AML-193 (cell line): Measurements from ENCODE around the gene SF3B2.

Experiments used
- DNase-seq, 2 experiments: peaks; one replicate each; lab custom pipeline; 2025; lab: John Stamatoyannopoulos, UW

The SF3B2 gene

DNA sequence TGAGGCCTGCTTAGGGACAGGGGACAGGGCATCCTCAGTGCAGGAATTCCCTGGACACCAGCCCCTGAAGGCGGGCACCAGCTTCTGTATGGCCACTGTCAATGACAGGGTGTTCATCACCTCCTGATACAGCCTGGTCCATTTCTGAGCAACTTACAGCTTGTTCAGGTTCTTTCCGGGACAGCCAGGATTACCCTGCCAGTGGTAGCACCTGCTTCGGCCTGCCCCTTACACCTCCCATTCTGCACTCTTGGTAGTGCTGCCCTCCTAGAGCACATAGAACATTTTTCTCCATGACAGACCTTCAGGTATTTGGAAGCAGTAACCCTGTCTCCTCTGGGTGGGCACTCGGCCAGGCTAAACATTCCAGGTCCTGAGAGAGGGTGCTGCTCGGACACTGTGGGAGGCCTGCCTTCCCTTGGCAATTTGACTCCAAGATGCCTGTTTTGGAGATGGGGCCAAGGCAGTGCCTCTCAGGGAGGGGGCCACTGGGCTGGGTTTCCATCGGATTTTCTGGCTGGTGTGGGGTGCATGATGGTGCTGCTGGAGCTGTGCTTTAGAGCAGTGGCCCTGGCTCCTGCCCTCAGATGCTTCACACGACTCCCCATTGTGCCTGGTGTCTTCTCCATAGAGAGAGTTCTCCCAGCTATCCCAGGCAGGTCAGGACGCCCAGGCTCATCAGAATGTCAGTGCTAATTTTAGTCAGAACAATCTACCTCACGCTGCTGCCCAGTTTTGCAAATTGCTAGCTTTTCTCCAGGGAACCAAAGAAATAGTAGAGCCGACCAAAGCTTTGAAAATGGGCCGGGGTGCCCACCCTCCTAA lies 4.4 kb upstream of the SF3B2 start:
- DNase-seq = no peak

DNA sequence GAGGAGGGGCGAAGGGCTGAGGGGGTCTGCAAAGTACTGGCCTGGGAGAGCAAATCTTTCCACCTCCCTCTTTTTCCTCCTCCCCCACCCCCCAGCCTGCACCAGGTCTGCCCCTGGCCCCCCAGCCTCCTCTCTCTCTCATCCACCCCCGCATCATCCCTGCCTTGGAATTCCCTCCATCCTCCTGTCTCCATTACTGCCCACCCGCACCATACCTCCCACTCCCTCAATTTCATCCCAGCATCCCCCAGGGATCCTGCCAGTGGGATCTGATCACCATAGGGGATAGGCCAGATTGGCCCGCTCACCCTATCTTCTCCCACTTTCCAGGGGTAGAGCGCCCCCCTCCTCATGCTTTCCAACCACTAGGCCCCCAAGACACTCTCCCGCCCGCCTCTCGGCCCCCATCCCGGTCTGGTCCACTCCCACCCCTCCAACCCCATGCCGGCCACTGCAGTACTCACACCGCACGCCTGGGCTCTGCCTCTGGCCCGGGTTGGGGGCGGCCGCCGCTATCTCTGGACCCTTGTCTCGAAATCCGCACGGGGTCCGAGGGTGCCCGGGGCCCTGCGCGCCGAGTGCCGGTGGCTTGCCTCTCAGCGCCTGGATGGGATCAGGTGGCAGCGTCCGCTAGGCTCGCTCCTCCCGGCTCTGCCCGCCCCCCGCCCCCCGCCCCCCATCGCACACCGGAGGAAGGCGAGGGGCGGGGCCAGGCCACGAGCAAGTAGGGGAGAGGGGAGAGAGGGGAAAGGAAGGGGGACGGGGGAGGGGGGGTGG lies 3.4 kb upstream of the SF3B2 start, which contains the start of gene GAL3ST3:
TSS of gene GAL3ST3 (minus strand) at position 615 of the 777 bp plus-strand sequence. CDS start 3,746 bp downstream, outside the sequence.
- DNase-seq = no peak

DNA sequence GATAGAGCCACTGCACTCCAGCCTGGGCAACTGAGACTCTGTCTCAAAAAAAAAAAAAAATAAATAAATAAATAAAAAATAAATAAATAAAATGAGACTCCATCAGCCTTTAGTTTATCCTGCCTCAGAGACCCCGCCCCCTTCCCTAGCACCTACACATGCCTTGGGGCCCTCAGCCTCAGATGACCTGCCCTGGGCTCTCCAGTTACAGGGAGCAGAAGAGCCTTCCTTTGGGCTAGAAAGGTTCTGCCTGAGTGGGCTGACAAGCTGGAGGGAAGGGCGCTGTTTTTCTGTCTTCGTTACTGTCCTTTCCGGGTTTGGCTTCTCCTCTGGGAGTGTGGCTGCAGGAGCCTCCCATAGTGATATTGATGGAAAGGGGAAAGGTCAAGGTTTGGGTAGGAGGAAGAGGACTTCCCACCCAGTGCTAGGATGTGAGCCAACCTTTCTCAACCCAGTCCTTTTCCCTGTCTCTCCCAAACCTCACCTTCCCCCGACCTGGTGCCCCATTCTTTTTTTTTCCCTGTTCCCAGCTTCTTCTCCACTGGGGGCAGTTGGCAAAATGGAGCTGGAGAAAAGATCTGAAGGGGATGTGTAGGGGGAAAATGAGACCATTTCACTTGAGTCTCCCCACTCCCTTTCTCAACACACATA lies 1.5 kb upstream of the SF3B2 start:
- no peak for DNase-seq

DNA sequence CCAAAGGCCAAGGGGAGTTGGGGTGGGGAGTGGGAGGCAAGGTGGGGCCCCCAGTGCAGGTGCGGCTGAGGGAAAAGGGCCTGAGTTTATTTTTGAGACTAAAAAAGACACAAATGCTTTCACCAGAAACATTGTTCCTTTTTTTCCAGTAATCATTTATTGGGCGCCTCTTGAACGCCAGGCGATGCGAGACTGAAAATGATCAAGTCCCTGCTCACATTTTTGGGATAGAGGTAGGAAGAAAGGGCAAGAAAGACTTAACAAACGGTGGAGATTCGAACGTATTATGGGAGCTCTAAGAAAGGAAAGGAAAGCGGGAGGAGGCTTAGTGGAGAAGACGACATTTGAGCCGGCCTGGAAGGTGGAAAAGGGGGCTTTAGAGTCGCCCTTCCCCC lies 796 bp upstream of the SF3B2 start:
- no peak for DNase-seq

DNA sequence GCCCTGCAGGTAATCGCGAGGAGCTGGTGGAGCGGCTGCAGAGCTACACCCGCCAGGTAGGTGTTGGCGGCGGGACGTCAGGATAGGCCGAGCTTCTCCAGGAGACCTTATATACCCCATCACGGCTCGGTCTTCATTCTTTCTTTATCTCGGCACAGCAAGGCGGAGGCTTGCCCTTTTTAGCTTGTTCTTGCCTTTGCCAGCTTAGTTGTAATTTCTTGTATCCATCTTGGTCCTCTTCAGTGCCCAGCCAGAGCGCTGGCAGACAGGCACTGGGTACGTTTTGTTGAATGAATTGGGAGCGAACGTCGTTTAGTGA lies 459 bp downstream of the SF3B2 start:
- DNase-seq = no peak

DNA sequence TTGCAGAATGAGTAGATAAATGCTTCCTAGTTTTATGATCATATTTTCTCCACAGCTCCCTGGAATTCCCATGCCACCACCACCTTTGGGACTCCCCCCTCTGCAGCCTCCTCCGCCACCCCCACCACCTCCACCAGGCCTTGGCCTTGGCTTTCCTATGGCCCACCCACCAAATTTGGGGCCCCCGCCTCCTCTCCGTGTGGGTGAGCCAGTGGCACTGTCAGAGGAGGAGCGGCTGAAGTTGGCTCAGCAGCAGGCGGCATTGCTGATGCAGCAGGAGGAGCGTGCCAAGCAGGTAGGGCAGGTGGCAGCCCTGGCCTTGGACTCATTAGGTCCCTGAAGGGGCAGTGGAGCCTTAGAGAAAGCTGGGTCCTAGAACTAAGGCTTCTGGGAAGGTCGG lies 2.9 kb downstream of the SF3B2 start:
- no peak for DNase-seq

DNA sequence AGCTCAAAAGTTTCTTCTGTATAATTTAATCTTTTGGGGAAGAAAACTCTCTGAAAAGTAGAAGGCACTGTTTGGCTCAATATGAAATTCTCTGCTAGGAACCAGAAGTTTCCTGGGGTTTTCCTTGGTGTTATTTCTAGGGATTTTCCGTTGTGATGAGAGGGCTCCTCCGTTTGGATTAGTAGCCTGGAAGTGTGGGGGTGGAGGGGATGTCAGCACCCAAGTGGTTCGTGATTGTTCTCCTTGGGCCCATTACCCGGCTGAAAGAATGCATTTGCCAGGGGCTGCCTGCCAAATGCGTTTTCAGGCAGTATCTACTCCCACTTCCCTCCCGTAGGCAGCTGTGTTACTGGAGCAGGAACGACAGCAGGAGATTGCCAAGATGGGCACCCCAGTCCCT lies 4.3 kb downstream of the SF3B2 start:
- DNase-seq = no peak

DNA sequence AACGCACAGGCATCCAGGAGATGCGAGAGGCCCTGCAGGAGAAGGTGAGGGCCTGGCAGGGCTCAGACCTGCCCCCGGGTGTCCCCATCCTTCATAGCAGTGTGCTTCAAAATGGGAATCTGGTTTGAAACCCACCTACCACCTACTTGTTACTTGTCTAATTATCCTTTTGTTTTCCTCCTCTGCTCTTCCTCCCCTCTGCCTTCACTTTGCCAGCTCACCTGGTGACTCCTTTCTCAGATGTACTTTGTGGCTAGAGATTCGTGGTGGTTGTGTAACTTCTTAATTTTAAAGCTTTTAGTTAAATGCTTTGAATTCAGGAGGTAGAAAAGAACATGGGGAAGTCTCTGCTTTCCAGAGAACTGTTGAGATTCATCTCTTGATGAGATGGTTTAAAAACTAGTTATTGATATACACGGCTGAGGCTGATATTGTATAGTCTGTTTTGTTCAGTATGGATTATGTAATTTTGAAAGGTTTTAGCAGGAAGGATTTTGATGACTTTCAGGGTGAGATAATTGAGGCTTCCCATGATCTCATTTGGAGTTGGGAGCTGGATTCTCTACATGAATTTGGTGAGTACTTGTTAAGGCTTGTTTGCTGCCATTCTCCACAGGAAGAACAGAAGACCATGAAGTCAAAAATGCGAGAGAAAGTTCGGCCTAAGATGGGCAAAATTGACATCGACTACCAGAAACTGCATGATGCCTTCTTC lies 8.0 kb downstream of the SF3B2 start:
- no peak for DNase-seq

DNA sequence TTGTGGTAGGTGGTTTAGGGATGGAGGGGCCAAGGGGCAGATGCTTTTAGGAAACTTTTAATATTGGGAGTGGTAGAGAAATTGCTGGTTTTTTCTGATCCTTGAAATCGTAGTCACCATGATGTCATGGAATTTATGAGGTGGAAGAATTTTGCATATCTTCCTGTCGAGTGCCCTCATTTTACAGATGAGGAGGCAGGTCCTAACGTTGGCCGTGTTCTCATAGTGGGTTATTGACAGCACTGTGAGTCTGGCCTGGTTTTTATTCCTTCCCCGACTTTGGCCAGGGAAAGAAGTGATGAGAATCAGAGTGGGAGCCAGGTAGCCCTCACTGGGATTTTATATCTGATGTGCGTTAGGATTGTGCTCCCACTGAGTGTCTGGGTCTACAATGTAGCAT lies 9.1 kb downstream of the SF3B2 start:
- no peak for DNase-seq

DNA sequence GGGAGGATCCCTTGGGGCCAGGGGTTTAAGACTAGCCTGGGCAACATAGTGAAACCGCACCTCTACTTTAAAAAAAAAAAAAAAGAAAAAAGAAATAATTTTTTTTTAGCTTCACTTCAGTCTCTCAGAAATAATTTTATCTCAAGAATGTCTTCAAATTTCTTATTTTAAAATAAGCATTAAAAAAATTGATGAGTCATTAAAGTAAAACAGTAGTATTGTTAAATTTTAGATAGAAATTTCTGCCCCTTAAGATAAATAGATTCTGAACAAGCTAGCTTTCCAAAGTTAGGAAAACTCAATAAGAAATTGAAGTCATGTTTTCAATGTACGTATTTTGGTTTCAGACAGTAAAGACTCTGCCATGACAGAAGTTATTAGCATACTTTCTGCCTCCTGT lies 10.2 kb downstream of the SF3B2 start:
- no peak for DNase-seq

DNA sequence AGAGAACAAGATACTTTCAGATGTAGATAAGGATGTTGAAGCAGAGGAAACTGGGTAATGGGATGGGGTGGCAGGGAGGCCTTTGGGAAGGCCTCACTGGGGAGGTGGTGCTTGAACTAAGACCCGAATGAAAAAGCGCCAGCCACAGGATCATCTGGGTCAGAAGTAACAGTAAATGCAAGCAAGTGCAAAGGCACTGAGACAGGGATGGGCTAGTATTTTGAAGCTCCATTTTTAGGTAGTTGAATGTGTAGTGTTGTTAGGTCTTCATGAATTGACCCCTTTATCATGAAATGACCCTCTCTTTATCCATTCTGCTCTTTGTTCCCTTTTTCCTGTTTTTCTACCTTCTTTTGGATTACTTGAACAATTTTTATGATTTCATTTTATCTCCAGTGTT lies 11.7 kb downstream of the SF3B2 start:
- no peak for DNase-seq

DNA sequence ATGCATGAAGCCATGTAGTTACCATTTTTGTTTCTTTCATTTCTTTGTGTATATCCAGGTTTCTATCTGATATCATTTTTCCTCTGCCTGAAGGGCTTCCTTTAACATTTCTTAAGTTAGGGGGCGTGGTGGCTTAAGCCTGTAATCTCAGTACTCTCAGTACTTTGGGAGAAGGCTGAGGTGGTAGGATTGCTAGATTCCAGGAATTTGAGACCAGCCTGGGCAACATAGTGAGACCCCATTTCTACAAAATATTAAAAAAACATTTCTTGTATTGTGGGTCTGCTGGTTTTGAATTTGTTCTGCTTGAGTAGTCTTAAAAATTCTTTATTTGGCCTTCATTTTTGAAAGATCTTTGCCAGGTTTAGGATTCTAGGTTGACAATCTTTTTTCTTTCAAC lies 12.4 kb downstream of the SF3B2 start:
- DNase-seq = no peak

DNA sequence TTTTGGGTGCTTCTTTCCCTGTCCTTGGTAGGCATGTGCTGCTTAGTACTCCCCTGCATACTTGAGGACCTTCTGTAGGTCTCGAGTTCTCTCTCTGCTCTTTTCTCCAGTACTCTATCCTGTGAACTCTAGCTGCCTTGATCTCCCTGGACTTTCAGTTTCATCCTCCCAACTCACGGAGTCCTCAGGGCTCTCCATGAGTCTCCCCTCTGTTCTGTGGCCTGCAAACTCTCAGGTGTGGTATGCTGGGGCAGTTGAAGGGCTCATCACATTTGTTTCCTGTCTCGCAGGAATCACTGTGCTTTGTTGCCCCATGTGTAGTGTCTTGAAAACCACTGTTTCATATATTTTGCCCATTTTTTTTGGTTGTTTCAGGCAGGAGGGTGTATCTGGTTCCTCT lies 14.6 kb downstream of the SF3B2 start:
- no peak for DNase-seq

DNA sequence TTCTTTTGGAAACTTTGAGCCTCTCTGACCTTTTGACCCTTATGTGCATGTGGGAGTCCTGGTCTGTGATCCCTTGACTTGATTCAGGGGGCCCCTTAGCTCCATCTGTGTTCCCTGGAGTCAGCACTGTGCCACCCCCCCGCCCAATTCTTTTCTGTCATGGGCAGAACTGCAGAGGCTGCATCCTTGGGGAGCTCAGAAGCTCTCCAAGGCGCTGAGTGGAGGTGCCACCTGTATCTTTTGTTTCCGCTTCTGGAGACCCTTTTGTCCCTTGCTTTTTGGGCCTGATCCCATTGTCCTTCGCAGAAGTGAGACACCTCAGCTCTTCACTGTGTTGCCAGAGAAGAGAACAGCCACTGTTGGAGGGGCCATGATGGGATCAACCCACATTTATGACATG lies 15.5 kb downstream of the SF3B2 start:
- DNase-seq = no peak

DNA sequence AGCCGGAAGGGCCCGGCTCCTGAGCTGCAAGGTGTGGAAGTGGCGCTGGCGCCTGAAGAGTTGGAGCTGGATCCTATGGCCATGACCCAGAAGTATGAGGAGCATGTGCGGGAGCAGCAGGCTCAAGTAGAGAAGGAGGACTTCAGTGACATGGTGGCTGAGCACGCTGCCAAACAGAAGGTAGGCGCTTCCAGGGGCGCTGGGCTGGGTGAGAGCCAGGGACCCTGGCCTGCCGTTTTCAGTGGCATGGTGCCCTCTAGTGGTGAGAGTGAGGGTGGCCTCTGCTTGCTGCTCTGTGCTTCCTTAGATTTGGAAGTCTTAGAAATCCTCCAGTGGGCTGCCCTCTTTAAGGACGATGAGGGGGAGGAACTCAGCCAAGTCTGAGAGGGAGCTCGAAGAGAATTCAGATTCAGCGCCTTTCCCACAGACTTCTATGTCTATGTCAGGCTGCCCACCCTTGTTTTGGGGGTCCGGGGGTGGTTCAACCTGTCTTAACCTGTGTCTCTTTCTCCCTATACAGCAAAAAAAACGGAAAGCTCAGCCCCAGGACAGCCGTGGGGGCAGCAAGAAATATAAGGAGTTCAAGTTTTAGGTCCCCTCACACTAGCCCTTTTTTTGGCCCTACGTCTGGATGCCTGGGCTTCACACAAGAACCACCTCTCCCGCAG lies 16.1 kb downstream of the SF3B2 start:
- DNase-seq = peak; percentile 24

DNA sequence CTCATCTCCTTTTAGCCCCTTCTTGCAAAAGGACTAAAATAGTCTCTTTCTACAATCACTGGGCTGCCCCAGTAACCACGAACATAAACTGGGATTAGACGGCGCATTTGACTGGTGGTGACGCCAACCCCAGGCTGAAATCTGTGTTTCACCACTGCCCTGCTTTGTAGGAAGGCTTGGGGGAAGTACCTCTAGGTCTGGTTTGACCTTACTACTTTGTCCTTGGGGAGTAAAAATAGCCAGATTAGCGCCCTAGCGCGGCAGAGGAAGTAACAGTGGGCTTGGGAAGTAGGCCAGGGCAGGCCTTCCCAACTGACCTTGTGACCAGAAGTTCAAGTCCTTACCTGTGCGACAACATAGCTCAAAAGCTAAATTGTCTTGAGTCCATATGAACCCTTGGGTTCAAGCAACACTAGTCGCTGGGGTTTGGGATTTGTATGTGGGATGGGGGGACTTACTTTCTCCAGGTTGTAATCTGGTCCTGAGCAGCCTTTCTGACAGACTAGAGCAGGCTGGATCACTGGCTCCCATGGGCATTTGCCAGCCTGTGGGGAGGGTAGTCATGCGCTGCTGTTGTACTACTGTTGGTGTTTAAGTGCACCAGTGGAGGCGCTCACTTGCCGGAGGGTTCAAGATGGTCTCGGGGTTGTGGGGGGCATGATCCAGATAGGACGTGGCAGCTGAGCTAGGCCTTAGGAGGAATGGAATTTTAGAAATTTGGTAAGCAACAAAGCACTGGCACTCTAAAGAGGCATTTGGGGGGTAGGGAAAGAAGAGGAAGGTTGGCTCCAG lies 17.0 kb downstream of the SF3B2 start:
- DNase-seq = no peak

DNA sequence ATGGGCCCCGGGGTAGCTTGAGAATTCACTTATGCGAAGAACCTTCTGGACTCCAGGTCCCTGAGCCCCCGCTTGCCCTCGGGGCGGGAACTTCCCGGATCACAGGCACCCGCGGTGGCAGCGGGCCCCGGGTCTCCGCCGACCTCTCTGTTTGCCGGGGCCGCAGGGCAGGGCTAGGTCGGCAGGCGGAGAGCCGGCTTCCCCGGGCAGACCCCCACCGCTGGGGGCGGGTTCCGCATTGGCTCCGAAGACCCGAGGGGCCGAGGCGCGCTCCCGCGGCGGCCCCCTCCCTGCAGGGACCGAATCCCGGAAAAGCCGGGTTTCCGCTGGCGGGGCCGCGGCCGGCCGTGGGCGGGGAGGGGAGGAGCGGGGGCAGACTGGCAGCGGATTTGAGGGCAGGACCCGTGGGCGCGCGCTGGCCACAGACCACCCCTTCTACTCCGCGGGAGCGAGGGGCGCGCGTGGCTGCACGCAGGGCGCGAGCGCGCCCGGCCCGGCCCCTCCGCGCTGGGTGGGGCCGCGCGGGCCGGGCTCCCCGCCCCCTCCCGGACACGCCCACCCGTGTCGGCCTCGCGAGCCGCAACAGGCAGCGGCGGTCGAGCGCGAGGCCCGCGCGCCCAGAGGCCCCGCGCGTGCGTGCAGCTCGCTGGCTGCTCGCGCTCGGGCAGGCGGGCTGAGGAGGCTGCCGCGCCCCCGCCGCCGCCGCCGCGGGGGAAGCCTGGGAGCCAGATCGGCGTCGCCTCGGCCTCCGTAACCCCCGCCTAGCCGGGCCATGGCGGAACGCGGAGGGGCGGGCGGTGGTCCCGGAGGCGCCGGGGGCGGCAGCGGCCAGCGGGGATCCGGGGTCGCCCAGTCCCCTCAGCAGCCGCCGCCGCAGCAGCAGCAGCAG lies 17.8 kb downstream of the SF3B2 start, which contains the start of gene PACS1:
TSS of gene PACS1 (plus strand) at position 558 of the 889 bp plus-strand sequence. CDS start at position 773, 215 bp downstream.
- peak; percentile 31 to 37 for DNase-seq

DNA sequence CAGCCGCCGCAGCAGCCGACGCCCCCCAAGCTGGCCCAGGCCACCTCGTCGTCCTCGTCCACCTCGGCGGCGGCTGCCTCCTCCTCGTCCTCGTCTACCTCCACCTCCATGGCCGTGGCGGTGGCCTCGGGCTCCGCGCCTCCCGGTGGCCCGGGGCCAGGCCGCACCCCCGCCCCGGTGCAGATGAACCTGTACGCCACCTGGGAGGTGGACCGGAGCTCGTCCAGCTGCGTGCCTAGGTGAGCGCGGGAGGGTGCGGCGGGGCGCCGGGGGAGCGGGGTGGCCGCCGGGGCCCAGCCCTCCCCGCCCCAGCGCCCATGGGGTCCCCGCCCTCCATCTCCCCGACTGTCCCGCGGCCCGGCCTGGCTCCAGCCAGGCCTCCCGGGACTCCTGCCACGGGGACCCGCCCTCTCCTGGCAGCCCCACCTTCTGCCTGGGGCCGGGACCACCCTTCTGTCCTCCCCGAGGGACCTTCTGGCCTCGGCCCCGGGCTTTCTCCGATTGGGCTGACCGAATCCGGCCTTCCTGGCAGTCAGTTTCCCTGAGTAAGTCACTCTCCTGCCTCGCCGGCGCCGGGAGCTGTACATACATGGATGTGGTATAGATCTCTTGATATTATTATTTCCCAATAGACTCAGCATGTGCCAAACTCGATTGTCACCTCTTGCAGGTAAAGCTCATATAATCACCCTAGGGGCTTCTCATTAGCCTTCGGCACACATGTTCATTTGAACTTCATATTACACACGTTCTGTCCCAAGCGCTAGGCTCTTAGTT lies 18.6 kb downstream of the SF3B2 start:
- no peak for DNase-seq

DNA sequence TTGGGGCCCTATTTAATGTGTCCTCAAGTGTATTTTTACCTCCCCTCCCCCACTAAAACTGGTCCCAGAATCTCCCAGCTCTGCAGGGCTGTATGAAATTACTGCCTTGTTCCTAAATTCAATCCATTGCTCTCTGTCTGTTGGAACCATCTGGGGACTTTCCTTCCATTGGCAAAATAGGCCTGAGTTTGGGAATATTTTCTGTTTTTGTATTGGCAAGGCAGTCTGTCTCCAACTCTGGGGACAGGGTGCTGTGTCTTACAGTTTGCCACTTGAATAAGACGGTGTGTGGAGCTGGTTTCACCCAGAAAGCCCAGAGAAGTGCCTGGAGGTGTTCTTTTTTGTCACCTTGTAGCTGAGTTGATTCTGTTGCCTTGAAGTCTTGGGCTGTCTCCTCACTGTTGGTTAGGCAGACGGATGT lies 19.2 kb downstream of the SF3B2 start:
- DNase-seq = no peak
